ENCODE results near the gene HEMGN. TPM values are rescaled to one million over a fixed set of nuclear protein-coding genes. Genes with fewer than 3 reads are reported as not detected.
"Not testable (repeated sequence)": the region's sequence is repeated elsewhere in the genome, so short reads cannot be mapped to it uniquely, and the experiment has no call there.

HEMGN gene
- total RNA-seq, 1 donor from 2014 or later: not detected

DNA sequence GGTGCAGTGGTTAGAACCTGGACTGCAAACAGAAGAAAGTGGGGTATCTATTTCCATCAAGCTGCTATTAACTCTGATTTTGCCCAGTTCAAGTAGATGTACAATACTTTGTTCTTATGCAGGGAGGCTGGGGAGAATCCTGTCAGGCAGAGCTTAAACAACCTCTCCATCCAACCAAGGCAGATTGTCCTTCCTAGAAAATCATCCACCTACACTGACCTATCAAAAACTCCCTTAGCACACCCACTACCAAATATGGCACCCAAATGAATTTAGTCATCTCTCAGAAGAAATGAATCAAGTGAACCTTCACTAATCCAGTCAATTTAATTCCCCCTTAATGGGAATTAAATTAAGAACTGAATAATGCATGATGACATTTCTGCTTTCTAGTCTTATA lies 18.4 kb upstream of the HEMGN start:
- no peak overlapping the region for H3K27ac Mint-ChIP-seq (ENCODE audit: unreplicated experiment)
- no peak for DNase-seq (ENCODE audit: low spot score)
- no peak overlapping the region for H3K4me3 Mint-ChIP-seq (ENCODE audit: unreplicated experiment)
- TF ChIP-seq, protein P1, sequence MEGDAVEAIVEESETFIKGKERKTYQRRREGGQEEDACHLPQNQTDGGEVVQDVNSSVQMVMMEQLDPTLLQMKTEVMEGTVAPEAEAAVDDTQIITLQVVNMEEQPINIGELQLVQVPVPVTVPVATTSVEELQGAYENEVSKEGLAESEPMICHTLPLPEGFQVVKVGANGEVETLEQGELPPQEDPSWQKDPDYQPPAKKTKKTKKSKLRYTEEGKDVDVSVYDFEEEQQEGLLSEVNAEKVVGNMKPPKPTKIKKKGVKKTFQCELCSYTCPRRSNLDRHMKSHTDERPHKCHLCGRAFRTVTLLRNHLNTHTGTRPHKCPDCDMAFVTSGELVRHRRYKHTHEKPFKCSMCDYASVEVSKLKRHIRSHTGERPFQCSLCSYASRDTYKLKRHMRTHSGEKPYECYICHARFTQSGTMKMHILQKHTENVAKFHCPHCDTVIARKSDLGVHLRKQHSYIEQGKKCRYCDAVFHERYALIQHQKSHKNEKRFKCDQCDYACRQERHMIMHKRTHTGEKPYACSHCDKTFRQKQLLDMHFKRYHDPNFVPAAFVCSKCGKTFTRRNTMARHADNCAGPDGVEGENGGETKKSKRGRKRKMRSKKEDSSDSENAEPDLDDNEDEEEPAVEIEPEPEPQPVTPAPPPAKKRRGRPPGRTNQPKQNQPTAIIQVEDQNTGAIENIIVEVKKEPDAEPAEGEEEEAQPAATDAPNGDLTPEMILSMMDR (IDR thresholded peaks at IDR 0.05): no peak
- peaks cover 2% of the 10 kb centered on the region for H3K9me3 Mint-ChIP-seq (ENCODE audit: low read depth)
- no peaks in the 10 kb centered on the region for H3K4me1 Mint-ChIP-seq (ENCODE audit: low read depth)
- H3K27me3 Mint-ChIP-seq (ENCODE audit: low read depth): peaks cover 13% of the 10 kb centered on the region
- no peaks in the 10 kb centered on the region for H3K36me3 Mint-ChIP-seq (ENCODE audit: low read depth)

DNA sequence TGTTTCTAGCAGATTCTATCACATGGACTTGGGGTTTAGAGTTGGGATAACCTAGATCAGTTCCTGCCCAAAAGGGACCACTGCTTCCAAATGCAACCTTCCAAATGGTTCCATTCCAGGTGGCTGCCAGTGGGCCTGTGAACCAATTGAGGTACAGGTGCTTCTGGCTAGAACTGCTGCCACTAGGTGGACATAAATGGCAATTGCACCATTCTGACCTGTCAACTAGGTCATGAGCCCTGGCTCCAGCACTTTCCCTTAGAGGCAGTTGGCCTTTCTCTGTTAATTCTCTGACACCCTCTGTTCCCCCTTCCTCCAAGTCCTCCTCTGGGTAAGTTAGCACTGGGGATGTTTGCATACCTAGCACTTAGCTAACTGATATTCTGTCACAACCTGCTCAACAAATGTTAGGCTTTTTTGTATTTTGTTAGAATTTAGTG lies 16.6 kb upstream of the HEMGN start:
- Mint-ChIP-seq H3K36me3 (ENCODE audit: low read depth) (peaks cover 3% of the 10 kb centered on the region), H3K9me3 (ENCODE audit: low read depth) (peaks cover 4% of the 10 kb centered on the region), H3K27ac (ENCODE audit: unreplicated experiment) (no peak overlapping the region), H3K4me1 (ENCODE audit: low read depth) (no peaks in the 10 kb centered on the region), H3K4me3 (ENCODE audit: unreplicated experiment) (no peak overlapping the region), H3K27me3 (ENCODE audit: low read depth) (peaks cover 24% of the 10 kb centered on the region)
- no peak for DNase-seq (ENCODE audit: low spot score)
- TF ChIP-seq, protein P1 (IDR thresholded peaks at IDR 0.05): peak; percentile 69

GRCh38 chr9:97950873-97951272 lies 12.9 kb upstream of the HEMGN start:
- not testable (repeated sequence) for DNase-seq (ENCODE audit: low spot score); H3K4me1 Mint-ChIP-seq (ENCODE audit: low read depth); H3K9me3 Mint-ChIP-seq (ENCODE audit: low read depth); H3K27ac Mint-ChIP-seq (ENCODE audit: unreplicated experiment); H3K36me3 Mint-ChIP-seq (ENCODE audit: low read depth); H3K4me3 Mint-ChIP-seq (ENCODE audit: unreplicated experiment)
- peaks cover 55% of the 10 kb centered on the region for H3K27me3 Mint-ChIP-seq (ENCODE audit: low read depth)

- H3K4me1 Mint-ChIP-seq (ENCODE audit: low read depth); H3K4me3 Mint-ChIP-seq (ENCODE audit: unreplicated experiment); H3K36me3 Mint-ChIP-seq (ENCODE audit: low read depth); DNase-seq (ENCODE audit: low spot score); H3K9me3 Mint-ChIP-seq (ENCODE audit: low read depth); H3K27ac Mint-ChIP-seq (ENCODE audit: unreplicated experiment): not testable (repeated sequence)
- H3K27me3 Mint-ChIP-seq (ENCODE audit: low read depth): peaks cover 50% of the 10 kb centered on the region
Measured at GRCh38 chr9:97947094-97947493, 9.1 kb upstream of the HEMGN start.

DNA sequence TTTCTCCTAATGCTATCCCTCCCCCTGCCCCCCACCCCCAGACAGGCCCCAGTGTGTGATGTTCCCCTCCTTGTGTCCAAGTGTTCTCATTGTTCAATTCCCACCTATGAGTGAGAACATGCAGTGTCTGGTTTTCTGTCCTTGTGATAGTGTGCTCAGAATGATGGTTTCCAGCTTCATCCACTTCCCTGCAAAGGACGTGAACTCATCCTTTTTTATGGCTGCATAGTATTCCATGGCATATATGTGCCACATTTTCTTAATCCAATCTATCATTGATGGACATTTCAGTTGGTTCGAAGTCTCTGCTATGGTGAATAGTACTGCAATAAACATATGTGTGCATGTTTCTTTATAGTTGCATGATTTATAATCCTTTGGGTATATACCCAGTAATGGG lies 7.5 kb upstream of the HEMGN start:
- not testable (repeated sequence) for H3K36me3 Mint-ChIP-seq (ENCODE audit: low read depth); H3K4me3 Mint-ChIP-seq (ENCODE audit: unreplicated experiment)
- H3K27me3 Mint-ChIP-seq (ENCODE audit: low read depth): peaks cover 59% of the 10 kb centered on the region

GRCh38 chr9:97944612-97945011 lies 6.6 kb upstream of the HEMGN start:
- Mint-ChIP-seq H3K9me3 (ENCODE audit: low read depth) (no peaks in the 10 kb centered on the region), H3K36me3 (ENCODE audit: low read depth) (peaks cover 2% of the 10 kb centered on the region), H3K4me3 (ENCODE audit: unreplicated experiment) (no peak overlapping the region), H3K27ac (ENCODE audit: unreplicated experiment) (no peak overlapping the region), H3K4me1 (ENCODE audit: low read depth) (no peaks in the 10 kb centered on the region), H3K27me3 (ENCODE audit: low read depth) (peaks cover 55% of the 10 kb centered on the region)
- TF ChIP-seq, protein P1 (IDR thresholded peaks at IDR 0.05): no peak
- no peak for DNase-seq (ENCODE audit: low spot score)

More for the DNA sequence above, 7.5 kb upstream of the HEMGN start:
- not testable (repeated sequence) for H3K4me1 Mint-ChIP-seq (ENCODE audit: low read depth); DNase-seq (ENCODE audit: low spot score); H3K27ac Mint-ChIP-seq (ENCODE audit: unreplicated experiment); H3K9me3 Mint-ChIP-seq (ENCODE audit: low read depth)

GRCh38 chr9:97943308-97943855 lies 5.4 kb upstream of the HEMGN start:
- H3K27me3 Mint-ChIP-seq (ENCODE audit: low read depth): peaks cover 56% of the 10 kb centered on the region

More at GRCh38 chr9:97943308-97943855, 5.4 kb upstream of the HEMGN start:
- TF ChIP-seq, protein P1 (IDR thresholded peaks at IDR 0.05): no peak
- peaks cover 1% of the 10 kb centered on the region for H3K36me3 Mint-ChIP-seq (ENCODE audit: low read depth)
- DNase-seq (ENCODE audit: low spot score): no peak
- no peak overlapping the region for H3K4me3 Mint-ChIP-seq (ENCODE audit: unreplicated experiment)
- H3K9me3 Mint-ChIP-seq (ENCODE audit: low read depth): no peaks in the 10 kb centered on the region
- H3K4me1 Mint-ChIP-seq (ENCODE audit: low read depth): no peaks in the 10 kb centered on the region
- no peak overlapping the region for H3K27ac Mint-ChIP-seq (ENCODE audit: unreplicated experiment)
